ENCODE measurements around the gene MAP1A.
"Not testable (repeated sequence)": the region's sequence is repeated elsewhere in the genome, so short reads cannot be mapped to it uniquely, and the experiment has no call there.

MAP1A gene

GRCh38 chr15:43544266-43544665 lies 26.9 kb downstream of the MAP1A start:
- H4K20me1 ChIP-seq: no peaks in the 10 kb centered on the region
- peaks cover 32% of the 10 kb centered on the region for H3K36me3 ChIP-seq
- H3K4me1 ChIP-seq: no peaks in the 10 kb centered on the region
- H3K4me3 ChIP-seq: no peak overlapping the region
- H3K9me3 ChIP-seq: peaks cover 14% of the 10 kb centered on the region
- TF ChIP-seq Cebpa-rat (IDR thresholded peaks at IDR 0.05): no peak
- no peak overlapping the region for H3K27ac ChIP-seq
- H3K4me2 ChIP-seq: no peak overlapping the region
- no peaks in the 10 kb centered on the region for H3K27me3 ChIP-seq
- no peak overlapping the region for H3K9ac ChIP-seq

- H3K9me3 ChIP-seq: peaks cover 14% of the 10 kb centered on the region
- no peak overlapping the region for H3K9ac ChIP-seq
- no peaks in the 10 kb centered on the region for H3K4me1 ChIP-seq
- H3K4me2 ChIP-seq: no peak overlapping the region
- H3K36me3 ChIP-seq: peaks cover 38% of the 10 kb centered on the region
- H3K27ac ChIP-seq: no peak overlapping the region
- H3K4me3 ChIP-seq: no peak overlapping the region
- H3K27me3 ChIP-seq: no peaks in the 10 kb centered on the region
- no peaks in the 10 kb centered on the region for H4K20me1 ChIP-seq
- TF ChIP-seq Cebpa-rat (IDR thresholded peaks at IDR 0.05): no peak
Measured at GRCh38 chr15:43545426-43545825, 28.0 kb downstream of the MAP1A start.

- TF ChIP-seq Cebpa-rat (IDR thresholded peaks at IDR 0.05): no peak
Measured at GRCh38 chr15:43547539-43547938, 30.1 kb downstream of the MAP1A start.

GRCh38 chr15:43550527-43551363 lies 33.3 kb downstream of the MAP1A start:
- Histone ChIP-seq H3K36me3 (peaks cover 76% of the 10 kb centered on the region), H3K4me2 (no peak overlapping the region), H3K4me3 (no peak overlapping the region), H3K9ac (no peak overlapping the region), H3K9me3 (peaks cover 14% of the 10 kb centered on the region), H3K27ac (no peak overlapping the region), H3K4me1 (no peaks in the 10 kb centered on the region), H3K27me3 (no peaks in the 10 kb centered on the region), H4K20me1 (no peaks in the 10 kb centered on the region)
- TF ChIP-seq Cebpa-rat (IDR thresholded peaks at IDR 0.05): no peak

More at GRCh38 chr15:43547539-43547938, 30.1 kb downstream of the MAP1A start:
- Histone ChIP-seq H3K27me3 (no peaks in the 10 kb centered on the region), H3K4me3 (no peak overlapping the region), H3K9me3 (peaks cover 14% of the 10 kb centered on the region), H3K4me2 (no peak overlapping the region), H4K20me1 (no peaks in the 10 kb centered on the region), H3K9ac (no peak overlapping the region), H3K36me3 (peaks cover 50% of the 10 kb centered on the region), H3K4me1 (no peaks in the 10 kb centered on the region), H3K27ac (no peak overlapping the region)

- Histone ChIP-seq H3K36me3 (peaks cover 79% of the 10 kb centered on the region), H3K27me3 (no peaks in the 10 kb centered on the region), H4K20me1 (no peaks in the 10 kb centered on the region), H3K27ac (no peak overlapping the region), H3K9me3 (peaks cover 14% of the 10 kb centered on the region), H3K4me2 (no peak overlapping the region), H3K9ac (no peak overlapping the region), H3K4me3 (no peak overlapping the region), H3K4me1 (no peaks in the 10 kb centered on the region)
- TF ChIP-seq Cebpa-rat (IDR thresholded peaks at IDR 0.05): no peak
Measured at GRCh38 chr15:43552256-43552655, 34.8 kb downstream of the MAP1A start.

- Histone ChIP-seq H3K4me3 (no peak overlapping the region), H4K20me1 (no peaks in the 10 kb centered on the region), H3K9ac (no peak overlapping the region), H3K27me3 (no peaks in the 10 kb centered on the region), H3K27ac (no peak overlapping the region), H3K36me3 (peaks cover 80% of the 10 kb centered on the region), H3K4me1 (no peaks in the 10 kb centered on the region), H3K9me3 (peaks cover 7% of the 10 kb centered on the region), H3K4me2 (no peak overlapping the region)
- TF ChIP-seq Cebpa-rat (IDR thresholded peaks at IDR 0.05): no peak
Measured at GRCh38 chr15:43552986-43553385, 35.6 kb downstream of the MAP1A start.

- not testable (repeated sequence) for H3K27ac ChIP-seq, H3K4me2 ChIP-seq, H4K20me1 ChIP-seq, H3K9me3 ChIP-seq, H3K27me3 ChIP-seq, H3K4me1 ChIP-seq, H3K9ac ChIP-seq, H3K4me3 ChIP-seq
- peaks cover 16% of the 10 kb centered on the region for H3K36me3 ChIP-seq
Measured at GRCh38 chr15:43562753-43563152, 45.3 kb downstream of the MAP1A start.

GRCh38 chr15:43563793-43564192 lies 46.4 kb downstream of the MAP1A start:
- H3K27ac ChIP-seq, H4K20me1 ChIP-seq, H3K27me3 ChIP-seq, H3K4me3 ChIP-seq, H3K36me3 ChIP-seq, H3K4me1 ChIP-seq, H3K9ac ChIP-seq, H3K9me3 ChIP-seq, H3K4me2 ChIP-seq: not testable (repeated sequence)

- not testable (repeated sequence) for H3K27ac ChIP-seq, H3K4me1 ChIP-seq, H3K9me3 ChIP-seq, H3K4me2 ChIP-seq, H3K4me3 ChIP-seq, H3K9ac ChIP-seq, H3K27me3 ChIP-seq, H3K36me3 ChIP-seq, H4K20me1 ChIP-seq
Measured at GRCh38 chr15:43566615-43567014, 49.2 kb downstream of the MAP1A start.

- H3K36me3 ChIP-seq, H3K9ac ChIP-seq, H3K27me3 ChIP-seq, H3K27ac ChIP-seq, H3K4me2 ChIP-seq, H4K20me1 ChIP-seq, H3K4me3 ChIP-seq, H3K4me1 ChIP-seq, H3K9me3 ChIP-seq: not testable (repeated sequence)
Measured at GRCh38 chr15:43574607-43575006, 57.2 kb downstream of the MAP1A start.
